IMR-90 (cell line): Measurements from ENCODE around the gene PLA2G4D. TPM values are rescaled to one million over a fixed set of nuclear protein-coding genes. Genes with fewer than 3 reads are reported as not detected.

Experiments used
- ATAC-seq: fragments of 200-7000 bp; cut with Tn5 transposase; 2 replicates; pipeline ENCODE4 v1.9.1; 2020; ENCODE audit warnings: low read depth, mild to moderate bottlenecking, moderate library complexity
- BruUV-seq: library from RNA; stranded (reverse); fragments of 400-500 nt; replicated peaks from 2 replicates; lab custom pipeline; 2021; lab: Mats Ljungman, UMichigan
- CTCF ChIA-PET: fragments of 300-600 bp; formaldehyde crosslinking; extraction: SDS; loops from one replicate; lab custom pipeline; 2021; ENCODE audit warnings: antibody characterized with exemption; lab: Yijun Ruan, JAX
- POLR2A ChIA-PET: fragments of 300-600 bp; sonication (Branson Sonifier 250); formaldehyde crosslinking; loops from one replicate; lab custom pipeline; 2022; ENCODE audit warnings: antibody characterized with exemption; ENCODE audit not compliant: unreplicated experiment; lab: Charles Lee
- DNase-seq: peaks from one replicate; pipeline ENCODE4 v3.0.0; 2013
- H2AFZ ChIP-seq: replicated peaks from 2 replicates; pipeline ENCODE3; 2013; ENCODE audit warnings: low read length, mild to moderate bottlenecking; ENCODE audit not compliant: poor library complexity
- H2AK5ac ChIP-seq: 2 replicates; pipeline ENCODE4 v1.6.1; 2013; ENCODE audit warnings: low read depth, low read length, inconsistent platforms
- H2AK9ac ChIP-seq: replicated peaks from 2 replicates; pipeline ENCODE3; 2013; ENCODE audit warnings: mild to moderate bottlenecking, low read depth, low read length, moderate library complexity; ENCODE audit not compliant: poor library complexity
- H2BK120ac ChIP-seq: 2 replicates; pipeline ENCODE4 v1.6.1; 2013; ENCODE audit warnings: low read depth, low read length, inconsistent platforms
- H2BK15ac ChIP-seq: 3 replicates; pipeline ENCODE4 v1.6.1; 2013; ENCODE audit warnings: low read depth, low read length, inconsistent platforms
- H2BK20ac ChIP-seq: 2 replicates; pipeline ENCODE4 v1.6.1; 2013; ENCODE audit warnings: low read depth, mild to moderate bottlenecking, inconsistent platforms, low read length, moderate library complexity
- H2BK5ac ChIP-seq: 2 replicates; pipeline ENCODE4 v1.6.1; 2013; ENCODE audit warnings: mild to moderate bottlenecking, low read depth, low read length, inconsistent platforms; ENCODE audit not compliant: poor library complexity, severe bottlenecking
- H3K14ac ChIP-seq: replicated peaks from 2 replicates; pipeline ENCODE4 v1.6.1; 2013; ENCODE audit warnings: low read depth, low read length, inconsistent platforms
- H3K18ac ChIP-seq: 2 replicates; pipeline ENCODE4 v1.6.1; 2013; ENCODE audit warnings: low read depth, low read length, control low read depth
- H3K23ac ChIP-seq: 2 replicates; pipeline ENCODE4 v1.6.1; 2013; ENCODE audit warnings: low read depth, low read length, inconsistent platforms
- H3K27ac ChIP-seq: 2 replicates; pipeline ENCODE4 v1.5.1; 2013; ENCODE audit warnings: mild to moderate bottlenecking, control low read depth, low read length; ENCODE audit not compliant: insufficient read depth
- H3K27me3 ChIP-seq: 2 replicates; pipeline ENCODE4 v1.6.1; 2013; ENCODE audit warnings: low read length; ENCODE audit not compliant: control insufficient read depth, insufficient read depth
- H3K36me3 ChIP-seq: 2 replicates; pipeline ENCODE4 v1.6.1; 2013; ENCODE audit warnings: low read length, mixed read lengths; ENCODE audit not compliant: control insufficient read depth, insufficient read depth
- H3K4ac ChIP-seq: 2 replicates; pipeline ENCODE4 v1.6.1; 2013; ENCODE audit warnings: low read depth, low read length, inconsistent platforms
- H3K4me1 ChIP-seq: 2 replicates; pipeline ENCODE4 v1.6.1; 2013; ENCODE audit warnings: low read length, mixed read lengths; ENCODE audit not compliant: control insufficient read depth, insufficient read depth
- H3K4me2 ChIP-seq: 2 replicates; pipeline ENCODE4 v1.6.1; 2013; ENCODE audit warnings: low read depth, mild to moderate bottlenecking, control low read depth, low read length, moderate library complexity
- H3K4me3 ChIP-seq: 2 replicates; pipeline ENCODE4 v1.5.1; 2013; ENCODE audit warnings: low read depth, mild to moderate bottlenecking, control low read depth, low read length, moderate library complexity; ENCODE audit not compliant: insufficient read depth
- H3K56ac ChIP-seq: 2 replicates; pipeline ENCODE4 v1.6.1; 2013; ENCODE audit warnings: low read length, inconsistent platforms; ENCODE audit not compliant: insufficient read depth; ENCODE audit errors: extremely low read depth
- H3K79me1 ChIP-seq, 2 experiments: 2 replicates each; pipeline ENCODE4 v1.6.1; 2013; ENCODE audit warnings: low read length in 2 of 2, inconsistent platforms in 1 of 2, low read depth in 1 of 2
- H3K9ac ChIP-seq: 2 replicates; pipeline ENCODE4 v1.6.1; 2013; ENCODE audit warnings: low read depth, low read length, control low read depth
- H3K9me1 ChIP-seq: 2 replicates; pipeline ENCODE4 v1.6.1; 2013; ENCODE audit warnings: low read length, inconsistent platforms; ENCODE audit not compliant: insufficient read depth
- H3K9me3 ChIP-seq: 2 replicates; pipeline ENCODE4 v1.6.1; 2013; ENCODE audit warnings: low read length; ENCODE audit not compliant: control insufficient read depth, insufficient read depth
- H4K20me1 ChIP-seq: 2 replicates; pipeline ENCODE4 v1.6.1; 2013; ENCODE audit warnings: low read length, inconsistent platforms; ENCODE audit not compliant: insufficient read depth
- H4K5ac ChIP-seq: 2 replicates; pipeline ENCODE4 v1.6.1; 2013; ENCODE audit warnings: mild to moderate bottlenecking, low read depth, low read length, control low read depth
- H4K8ac ChIP-seq, 2 experiments: 2 replicates each; pipeline ENCODE4 v1.6.1; 2013; ENCODE audit warnings: low read depth in 2 of 2, low read length in 2 of 2, control low read depth in 1 of 2, inconsistent platforms in 1 of 2
- H4K91ac ChIP-seq: 2 replicates; pipeline ENCODE4 v1.6.1; 2013; ENCODE audit warnings: low read depth, low read length, inconsistent platforms; ENCODE audit not compliant: insufficient read depth
- BHLHE40 ChIP-seq: fragments of 150-350 bp; IDR thresholded peaks from 2 replicates; pipeline ENCODE4 v1.6.1; 2016; ENCODE audit warnings: mild to moderate bottlenecking, low read depth, low read length
- CEBPB ChIP-seq: IDR thresholded peaks from 2 replicates; pipeline ENCODE4 v1.6.1; 2012; ENCODE audit warnings: low read depth, low read length, improper control_type of control experiment
- CHD1 ChIP-seq: IDR thresholded peaks from 2 replicates; pipeline ENCODE4 v1.6.1; 2012; ENCODE audit warnings: low read depth, low read length, improper control_type of control experiment
- ELK1 ChIP-seq: fragments of 150-350 bp; IDR thresholded peaks from 2 replicates; pipeline ENCODE4 v1.6.1; 2016; ENCODE audit warnings: low read depth, mild to moderate bottlenecking, low read length, moderate library complexity, borderline replicate concordance
- FOS ChIP-seq: fragments of 150-350 bp; IDR thresholded peaks from 2 replicates; pipeline ENCODE4 v1.6.1; 2016; ENCODE audit warnings: low read depth, low read length
- MAFK ChIP-seq: IDR thresholded peaks from 2 replicates; pipeline ENCODE4 v1.6.1; 2012; ENCODE audit warnings: low read depth, low read length, improper control_type of control experiment
- MAZ ChIP-seq: IDR thresholded peaks from 2 replicates; pipeline ENCODE4 v1.6.1; 2012; ENCODE audit warnings: low read depth, mild to moderate bottlenecking, low read length, improper control_type of control experiment, moderate library complexity, borderline replicate concordance
- MXI1 ChIP-seq: IDR thresholded peaks from 2 replicates; pipeline ENCODE4 v1.6.1; 2012; ENCODE audit warnings: low read depth, mild to moderate bottlenecking, low read length, moderate library complexity, borderline replicate concordance
- NFE2L2 ChIP-seq: fragments of 150-350 bp; IDR thresholded peaks from 2 replicates; pipeline ENCODE4 v1.6.1; 2016; ENCODE audit warnings: low read depth, mild to moderate bottlenecking, low read length
- POLR2A ChIP-seq: IDR thresholded peaks from 2 replicates; pipeline ENCODE4 v1.6.1; 2012; ENCODE audit warnings: mild to moderate bottlenecking, low read depth, low read length
- RAD21 ChIP-seq: IDR thresholded peaks from 2 replicates; pipeline ENCODE4 v1.6.1; 2012; ENCODE audit warnings: low read length, improper control_type of control experiment
- RCOR1 ChIP-seq: IDR thresholded peaks from 2 replicates; pipeline ENCODE4 v1.6.1; 2012; ENCODE audit warnings: mild to moderate bottlenecking, low read length, improper control_type of control experiment; ENCODE audit not compliant: insufficient replicate concordance
- RFX5 ChIP-seq: IDR thresholded peaks from 2 replicates; pipeline ENCODE4 v1.8.0; 2012; ENCODE audit warnings: low read depth, mild to moderate bottlenecking, low read length, moderate library complexity
- SMC3 ChIP-seq: fragments of 150-350 bp; IDR thresholded peaks from 2 replicates; pipeline ENCODE4 v1.6.1; 2016; ENCODE audit warnings: low read depth, mild to moderate bottlenecking, antibody characterized with exemption, low read length, moderate library complexity
- USF2 ChIP-seq: fragments of 150-350 bp; IDR thresholded peaks from 2 replicates; pipeline ENCODE4 v1.6.1; 2017; ENCODE audit warnings: mild to moderate bottlenecking, antibody characterized with exemption, low read length, low read depth
- WGBS, 2 experiments: methylation state at CpG; one replicate each; pipeline versions ENCODE4 v1.1.5 to v1.1.7; 2013; ENCODE audit warnings: missing lambda C conversion rate in 2 of 2; ENCODE audit not compliant: insufficient read length in 1 of 2; ENCODE audit errors: extremely low coverage in 2 of 2; 5-methylcytosine and 5-hydroxymethylcytosine counted together
- dilution Hi-C: fragments of 300-500 bp; cut with HindIII; formaldehyde crosslinking; loops from one replicate; pipeline ENCODE4 v1.14.3; 2018; ENCODE audit warnings: low sequenced_read_pairs; ENCODE audit not compliant: unreplicated experiment
- in situ Hi-C: fragments of 300-500 bp; cut with MboI; formaldehyde crosslinking; loops from 3 replicates; pipeline ENCODE4 v1.14.3; 2019; ENCODE audit warnings: low sequenced_read_pairs, inconsistent platforms, mixed read lengths
- intact Hi-C: fragments of 100-400 bp; cut with micrococcal nuclease; formaldehyde crosslinking; loops from 2 replicates; pipeline ENCODE4 v1.10.0; 2022
- polyA plus RNA-seq, 3 experiments: library from polyadenylated mRNA; depleted of rRNA; stranded (reverse); fragments of >200 nt; gene quantifications; 2 replicates each; pipeline ENCODE4 v1.2.3, GENCODE V29; 2012; ENCODE audit warnings: low replicate concordance in 1 of 3
- total RNA-seq: library from RNA; depleted of rRNA; stranded (reverse); fragments of >200 nt; gene quantifications from 2 replicates; pipeline ENCODE4 v1.2.3, GENCODE V29; 2012
- TF ChIP-seq, protein P1 (sequence below): conservative IDR thresholded peaks from 2 replicates; pipeline ENCODE4 v1.5.1; 2012; ENCODE audit warnings: mild to moderate bottlenecking, low read depth, low read length, improper control_type of control experiment

Gene PLA2G4D
- total and polyA plus RNA-seq, 2 of the 4 experiments (the other 2 are of a cell fraction) = not detected

GRCh38 chr15:42064271-42064670, 30.1 kb downstream of the PLA2G4D start:
- Histone ChIP-seq H3K9me1 (no peaks in the 10 kb centered on the region; the same call in 1 of the 2 replicates), H3K9ac (no peak overlapping the region), H2AFZ (no peak overlapping the region), H3K36me3 (no peaks in the 10 kb centered on the region), H2BK20ac (no peak overlapping the region), H2BK15ac (no peak overlapping the region), H4K91ac (no peak overlapping the region), H2AK5ac (no peak overlapping the region), H3K9me3 (peaks cover 1% of the 10 kb centered on the region; the same call in 1 of the 2 replicates), H2BK120ac (no peak overlapping the region), H3K4me3 (no peak overlapping the region), H3K14ac (no peak overlapping the region), H3K79me1 (no peaks in the 10 kb centered on the region), H3K56ac (no peak overlapping the region), H3K4me1 (0 out of 2 replicates have a peak, but pooled peaks cover 2% of the 10 kb centered on the region), H3K4me2 (no peak overlapping the region), H3K23ac (no peak overlapping the region), H4K8ac (no peak overlapping the region), H4K20me1 (no peaks in the 10 kb centered on the region), H3K27ac (no peak overlapping the region), H3K4ac (no peak overlapping the region), H2AK9ac (no peak overlapping the region), H3K18ac (no peak overlapping the region), H4K5ac (no peak overlapping the region), H2BK5ac (no peak overlapping the region), H3K27me3 (peaks cover 57% of the 10 kb centered on the region)
- TF ChIP-seq MAZ = no peak
- no peak for TF ChIP-seq USF2
- TF ChIP-seq POLR2A = no peak
- no peak for TF ChIP-seq FOS
- no peak for TF ChIP-seq RAD21
- TF ChIP-seq MXI1 = no peak
- no peak for TF ChIP-seq CEBPB
- TF ChIP-seq CHD1 = no peak
- TF ChIP-seq SMC3 = no peak
- TF ChIP-seq MAFK = no peak
- TF ChIP-seq BHLHE40 = no peak
- TF ChIP-seq NFE2L2 = no peak
- no peak for TF ChIP-seq ELK1
- no peak for TF ChIP-seq RFX5
- TF ChIP-seq, protein P1, sequence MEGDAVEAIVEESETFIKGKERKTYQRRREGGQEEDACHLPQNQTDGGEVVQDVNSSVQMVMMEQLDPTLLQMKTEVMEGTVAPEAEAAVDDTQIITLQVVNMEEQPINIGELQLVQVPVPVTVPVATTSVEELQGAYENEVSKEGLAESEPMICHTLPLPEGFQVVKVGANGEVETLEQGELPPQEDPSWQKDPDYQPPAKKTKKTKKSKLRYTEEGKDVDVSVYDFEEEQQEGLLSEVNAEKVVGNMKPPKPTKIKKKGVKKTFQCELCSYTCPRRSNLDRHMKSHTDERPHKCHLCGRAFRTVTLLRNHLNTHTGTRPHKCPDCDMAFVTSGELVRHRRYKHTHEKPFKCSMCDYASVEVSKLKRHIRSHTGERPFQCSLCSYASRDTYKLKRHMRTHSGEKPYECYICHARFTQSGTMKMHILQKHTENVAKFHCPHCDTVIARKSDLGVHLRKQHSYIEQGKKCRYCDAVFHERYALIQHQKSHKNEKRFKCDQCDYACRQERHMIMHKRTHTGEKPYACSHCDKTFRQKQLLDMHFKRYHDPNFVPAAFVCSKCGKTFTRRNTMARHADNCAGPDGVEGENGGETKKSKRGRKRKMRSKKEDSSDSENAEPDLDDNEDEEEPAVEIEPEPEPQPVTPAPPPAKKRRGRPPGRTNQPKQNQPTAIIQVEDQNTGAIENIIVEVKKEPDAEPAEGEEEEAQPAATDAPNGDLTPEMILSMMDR = no peak
- no peak for TF ChIP-seq RCOR1
- no TSS peak for BruUV-seq
- ATAC-seq (no peak), DNase-seq (no peak)
- ChIA-PET CTCF (no interaction called here), POLR2A (no interaction called here)
- dilution Hi-C loops (no loop called here), intact Hi-C loops (no loop called here), in situ Hi-C loops (no loop called here)
- WGBS, 2 experiments = no CpG with 5 or more reads among the region's 4 CpGs
